GM12878 (cell line): ENCODE results near the gene FAM222A. TPM values are rescaled to one million over a fixed set of nuclear protein-coding genes. Genes with fewer than 3 reads are reported as not detected.

Experiments used
- ATAC-seq: fragments of 200-7000 bp; cut with Tn5 transposase; 3 replicates; pipeline ENCODE4 v1.9.1; 2020; ENCODE audit warnings: mild to moderate bottlenecking, moderate library complexity
- BruUV-seq: library from RNA; stranded (reverse); fragments of 400-500 nt; replicated peaks from 2 replicates; lab custom pipeline; 2021; lab: Mats Ljungman, UMichigan
- CTCF ChIA-PET: fragments of 300-600 bp; sonication (Branson Sonifier 250); formaldehyde crosslinking; extraction: SDS; loops from one replicate; lab custom pipeline; 2021; ENCODE audit warnings: inconsistent platforms; lab: Yijun Ruan, JAX
- POLR2A ChIA-PET: fragments of 350-600 bp; formaldehyde crosslinking; extraction: SDS; loops from one replicate; lab custom pipeline; 2021; ENCODE audit warnings: inconsistent platforms; lab: Charles Lee
- RAD21 ChIA-PET: fragments of 300-600 bp; sonication (Branson Sonifier 250); formaldehyde crosslinking; loops from one replicate; lab custom pipeline; 2023; ENCODE audit warnings: antibody characterized with exemption; ENCODE audit not compliant: unreplicated experiment; lab: Charles Lee
- SMC1A ChIA-PET: fragments of 300-600 bp; sonication (Branson Sonifier 250); formaldehyde crosslinking; loops from one replicate; lab custom pipeline; 2023; ENCODE audit not compliant: unreplicated experiment, uncharacterized antibody; lab: Charles Lee
- DNase-seq: peaks from one replicate; pipeline ENCODE4 v3.0.0-alpha.2; 2011; ENCODE audit warnings: low read depth, low spot score
- FAIRE-seq: peaks from 3 replicates; lab custom pipeline; 2011; peaks lifted over from hg19 to GRCh38; lab: Jason Lieb, UNC
- H2AFZ ChIP-seq: 2 replicates; pipeline ENCODE4 v1.6.0; 2011; ENCODE audit warnings: low read depth, low read length, control low read depth; ENCODE audit not compliant: control insufficient read depth
- H3K27ac ChIP-seq: 2 replicates; pipeline ENCODE4 v1.5.1; 2011; ENCODE audit warnings: control low read depth; ENCODE audit not compliant: control insufficient read depth, insufficient read depth
- H3K27me3 ChIP-seq, 2 experiments: replicated peaks in 1 of 2; 2 replicates each; pipeline versions ENCODE4 v1.6.0 to v1.6.1; 2011; ENCODE audit warnings: low read length in 1 of 2; ENCODE audit not compliant: control insufficient read depth in 2 of 2, insufficient read depth in 2 of 2
- H3K36me3 ChIP-seq, 2 experiments: 2 replicates each; pipeline ENCODE4 v1.5.1; 2011; ENCODE audit warnings: low read length in 1 of 2; ENCODE audit not compliant: control insufficient read depth in 2 of 2, insufficient read depth in 2 of 2
- H3K4me1 ChIP-seq: 2 replicates; pipeline ENCODE4 v1.6.1; 2011; ENCODE audit warnings: mild to moderate bottlenecking, low read length, moderate library complexity, mixed read lengths; ENCODE audit not compliant: control insufficient read depth, insufficient read depth
- H3K4me2 ChIP-seq: 2 replicates; pipeline ENCODE4 v1.6.0; 2011; ENCODE audit warnings: control low read depth; ENCODE audit not compliant: control insufficient read depth, insufficient read depth
- H3K4me3 ChIP-seq: fragments of 200-600 bp; sonication (generic); 2 replicates; pipeline ENCODE4 v1.5.1; 2016
- H3K79me2 ChIP-seq: 2 replicates; pipeline ENCODE4 v1.6.0; 2011; ENCODE audit warnings: low read length; ENCODE audit not compliant: control insufficient read depth, insufficient read depth
- H3K9ac ChIP-seq: 2 replicates; pipeline ENCODE4 v1.8.0; 2011; ENCODE audit warnings: low read length, control low read depth, mixed read lengths; ENCODE audit not compliant: control insufficient read depth, insufficient read depth
- H3K9me3 ChIP-seq: replicated peaks from 3 replicates; pipeline ENCODE4 v1.5.1; 2011; ENCODE audit warnings: mild to moderate bottlenecking, low read length; ENCODE audit not compliant: control insufficient read depth, insufficient read depth
- H4K20me1 ChIP-seq: 2 replicates; pipeline ENCODE4 v1.6.0; 2011; ENCODE audit not compliant: control insufficient read depth, insufficient read depth
- BRCA1 ChIP-seq: IDR thresholded peaks from 2 replicates; pipeline ENCODE4 v1.6.1; 2011; ENCODE audit warnings: low read depth, low read length, improper control_type of control experiment
- CBX5 ChIP-seq: sonication (generic); IDR thresholded peaks from 2 replicates; pipeline ENCODE4 v1.6.1; 2016; ENCODE audit warnings: low read depth, moderate library complexity, mild to moderate bottlenecking, inconsistent platforms
- CHD2 ChIP-seq: IDR thresholded peaks from 2 replicates; pipeline ENCODE4 v1.6.1; 2011; ENCODE audit warnings: low read depth, low read length, improper control_type of control experiment, borderline replicate concordance
- CREB1 ChIP-seq: IDR thresholded peaks from 2 replicates; pipeline ENCODE4 v1.6.1; 2012; ENCODE audit warnings: low read depth, mild to moderate bottlenecking, inconsistent platforms
- E4F1 ChIP-seq: fragments of 450-650 bp; IDR thresholded peaks from 2 replicates; pipeline ENCODE4 v1.6.1; 2018; ENCODE audit warnings: borderline replicate concordance, mild to moderate bottlenecking; ENCODE audit not compliant: partially characterized antibody
- ESRRA ChIP-seq: IDR thresholded peaks from 2 replicates; pipeline ENCODE4 v1.6.1; 2012; ENCODE audit warnings: mild to moderate bottlenecking, low read length, improper control_type of control experiment
- FOXM1 ChIP-seq: IDR thresholded peaks from 2 replicates; pipeline ENCODE4 v1.6.1; 2012; ENCODE audit warnings: low read depth, mild to moderate bottlenecking, inconsistent platforms, low read length, moderate library complexity
- KLF5 ChIP-seq: fragments of 450-650 bp; IDR thresholded peaks from 2 replicates; pipeline ENCODE4 v1.6.1; 2014; ENCODE audit warnings: mild to moderate bottlenecking; ENCODE audit not compliant: partially characterized antibody
- NFIC ChIP-seq: IDR thresholded peaks from 2 replicates; pipeline ENCODE4 v1.6.1; 2012; ENCODE audit warnings: low read depth, mild to moderate bottlenecking, inconsistent platforms, low read length, moderate library complexity
- SMAD1 ChIP-seq: fragments of 450-650 bp; IDR thresholded peaks from 2 replicates; pipeline ENCODE4 v1.6.1; 2018; ENCODE audit warnings: mild to moderate bottlenecking, low read depth; ENCODE audit not compliant: partially characterized antibody
- SMARCA5 ChIP-seq: fragments of 450-650 bp; IDR thresholded peaks from 2 replicates; pipeline ENCODE4 v1.6.1; 2017; ENCODE audit warnings: mild to moderate bottlenecking
- SUPT20H ChIP-seq: IDR thresholded peaks from 2 replicates; pipeline ENCODE4 v1.6.1; 2011; ENCODE audit warnings: low read depth, mild to moderate bottlenecking, low read length, moderate library complexity, borderline replicate concordance; ENCODE audit not compliant: control insufficient read depth
- YBX1 ChIP-seq: fragments of 450-650 bp; IDR thresholded peaks from 2 replicates; pipeline ENCODE4 v1.6.1; 2016; ENCODE audit warnings: antibody characterized with exemption
- ZNF207 ChIP-seq: fragments of 450-650 bp; IDR thresholded peaks from 2 replicates; pipeline ENCODE4 v1.6.1; 2014; ENCODE audit warnings: antibody characterized with exemption, mild to moderate bottlenecking, borderline replicate concordance
- WGBS: methylation state at CpG from one replicate; pipeline ENCODE4 v1.1.6; 2016; ENCODE audit warnings: low lambda C conversion rate; ENCODE audit not compliant: insufficient replicate concordance, insufficient coverage; ENCODE audit errors: missing lambda C conversion rate; 5-methylcytosine and 5-hydroxymethylcytosine counted together
- in situ Hi-C: fragments of 300-500 bp; cut with MboI; formaldehyde crosslinking; loops from 9 replicates; pipeline ENCODE4 v1.14.3; 2018; ENCODE audit warnings: mixed read lengths
- intact Hi-C: fragments of 100-400 bp; cut with micrococcal nuclease; formaldehyde crosslinking; loops from one replicate; pipeline ENCODE4 v1.14.2; 2022; ENCODE audit not compliant: unreplicated experiment
- polyA plus RNA-seq, 11 experiments: library from polyadenylated mRNA; depleted of rRNA in 4 of 11; unstranded in 6 of 11; stranded (reverse) in 5 of 11; fragments of >200 nt; fragmentation: Nextera tagmentation in 4 of 11; fragmentation: Illumina TruSeq in 1 of 11; extraction: Ambion mirVana in 4 of 11; extraction: Trizol in 1 of 11; gene quantifications; 1 replicate in 1 of 11; 2 replicates in 10 of 11; pipeline versions ENCODE4 v1.2.1 to v1.2.3, GENCODE V29; 2011 to 2016; ENCODE audit warnings: inconsistent platforms in 2 of 11, missing spikeins in 2 of 11, low read depth in 1 of 11
- total RNA-seq, 4 experiments: library from RNA; depleted of rRNA in 3 of 4; stranded (reverse); fragments of >200 nt in 3 of 4; fragmentation: Illumina TruSeq in 1 of 4; extraction: Trizol in 1 of 4; gene quantifications; 2 replicates each; pipeline versions ENCODE4 v1.2.1 to v1.2.3, GENCODE V29; 2013 to 2021
- TF ChIP-seq, protein P1 (sequence below): IDR thresholded peaks from 2 replicates; pipeline ENCODE4 v1.6.1; 2011; ENCODE audit warnings: mild to moderate bottlenecking, low read depth, low read length, moderate library complexity; ENCODE audit not compliant: insufficient replicate concordance
- TF ChIP-seq, protein P2 (sequence below): fragments of 450-650 bp; formaldehyde crosslinking; IDR thresholded peaks from 2 replicates; pipeline ENCODE4 v1.5.0; 2022; ENCODE audit warnings: mild to moderate bottlenecking, missing genetic modification characterization

FAM222A gene
- total and polyA plus RNA-seq, 10 of the 15 experiments (the other 5 are each of a cell fraction or from before 2014, with no cell fraction given): 0.04 to 0.49 (median 0.14) TPM; not detected in 3

DNA sequence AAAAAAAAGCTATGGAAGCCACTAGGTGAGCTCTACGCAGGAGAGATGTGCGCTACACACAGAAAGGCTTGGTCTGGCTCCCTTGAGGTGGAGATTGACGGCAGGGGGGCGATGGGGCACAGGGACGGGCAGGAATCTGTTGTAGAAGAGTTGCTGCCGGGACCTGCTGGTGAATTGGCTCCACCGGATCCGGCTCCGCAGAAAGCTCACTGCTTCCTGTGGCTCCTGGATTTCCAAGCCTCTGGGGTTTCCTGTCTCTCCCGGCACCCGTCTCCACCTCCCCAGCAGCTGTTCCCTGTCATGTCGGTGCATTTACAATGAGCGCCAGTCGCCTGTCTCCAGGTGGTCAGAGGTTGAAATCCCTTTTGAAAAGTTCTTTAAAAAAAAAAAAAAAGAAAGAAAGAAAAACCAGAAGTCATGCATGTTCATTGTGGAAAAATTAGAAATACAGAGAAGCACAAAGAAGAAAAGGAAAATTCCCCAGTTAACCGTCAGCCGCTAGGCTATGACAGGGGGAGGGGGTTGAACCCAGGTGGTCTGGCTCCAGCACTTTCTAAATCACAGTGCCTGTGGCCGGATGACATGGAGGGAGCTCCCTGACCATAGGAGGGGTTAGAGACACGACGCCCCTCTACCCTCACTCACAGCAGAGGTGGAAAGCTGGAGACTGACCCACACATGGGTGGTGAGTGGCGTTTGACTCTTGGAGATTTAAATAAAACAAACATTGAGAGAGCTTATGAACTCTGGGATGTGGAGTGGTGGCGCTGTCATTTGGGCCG, 20.8 kb downstream of the FAM222A start:
- no TSS peak for BruUV-seq
- Histone ChIP-seq H2AFZ (no peak overlapping the region), H3K4me3 (no peak overlapping the region), H3K27me3 (no peaks in the 10 kb centered on the region; a peak in 2 of 4 replicates), H3K9ac (no peak overlapping the region), H3K36me3 (no peaks in the 10 kb centered on the region), H3K9me3 (no peaks in the 10 kb centered on the region), H3K4me2 (no peak overlapping the region), H4K20me1 (no peaks in the 10 kb centered on the region), H3K79me2 (no peaks in the 10 kb centered on the region), H3K4me1 (no peaks in the 10 kb centered on the region), H3K27ac (no peak overlapping the region)
- ATAC-seq: no peak
- no peak for DNase-seq
- in situ Hi-C loops: no loop called here
- SMC1A ChIA-PET: no interaction called here
- no peak for FAIRE-seq
- WGBS: 17% methylated on average over 22 of the region's 22 CpGs
- intact Hi-C loops: no loop called here
- RAD21 ChIA-PET: no interaction called here
- POLR2A ChIA-PET: no interaction called here
- CTCF ChIA-PET: interaction anchor here (0.6 kb wide), 1 partner anchor 963 kb away, joined by 3 read pairs; no protein-coding TSS in a partner anchor
- no peak for TF ChIP-seq CHD2
- no peak for TF ChIP-seq CREB1
- no peak for TF ChIP-seq BRCA1
- no peak for TF ChIP-seq FOXM1
- no peak for TF ChIP-seq E4F1
- no peak for TF ChIP-seq SMAD1
- no peak for TF ChIP-seq ESRRA
- TF ChIP-seq, protein P1, sequence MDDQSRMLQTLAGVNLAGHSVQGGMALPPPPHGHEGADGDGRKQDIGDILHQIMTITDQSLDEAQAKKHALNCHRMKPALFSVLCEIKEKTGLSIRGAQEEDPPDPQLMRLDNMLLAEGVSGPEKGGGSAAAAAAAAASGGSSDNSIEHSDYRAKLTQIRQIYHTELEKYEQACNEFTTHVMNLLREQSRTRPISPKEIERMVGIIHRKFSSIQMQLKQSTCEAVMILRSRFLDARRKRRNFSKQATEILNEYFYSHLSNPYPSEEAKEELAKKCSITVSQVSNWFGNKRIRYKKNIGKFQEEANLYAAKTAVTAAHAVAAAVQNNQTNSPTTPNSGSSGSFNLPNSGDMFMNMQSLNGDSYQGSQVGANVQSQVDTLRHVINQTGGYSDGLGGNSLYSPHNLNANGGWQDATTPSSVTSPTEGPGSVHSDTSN: no peak
- TF ChIP-seq KLF5: no peak
- TF ChIP-seq SMARCA5: no peak
- TF ChIP-seq, protein P2, sequence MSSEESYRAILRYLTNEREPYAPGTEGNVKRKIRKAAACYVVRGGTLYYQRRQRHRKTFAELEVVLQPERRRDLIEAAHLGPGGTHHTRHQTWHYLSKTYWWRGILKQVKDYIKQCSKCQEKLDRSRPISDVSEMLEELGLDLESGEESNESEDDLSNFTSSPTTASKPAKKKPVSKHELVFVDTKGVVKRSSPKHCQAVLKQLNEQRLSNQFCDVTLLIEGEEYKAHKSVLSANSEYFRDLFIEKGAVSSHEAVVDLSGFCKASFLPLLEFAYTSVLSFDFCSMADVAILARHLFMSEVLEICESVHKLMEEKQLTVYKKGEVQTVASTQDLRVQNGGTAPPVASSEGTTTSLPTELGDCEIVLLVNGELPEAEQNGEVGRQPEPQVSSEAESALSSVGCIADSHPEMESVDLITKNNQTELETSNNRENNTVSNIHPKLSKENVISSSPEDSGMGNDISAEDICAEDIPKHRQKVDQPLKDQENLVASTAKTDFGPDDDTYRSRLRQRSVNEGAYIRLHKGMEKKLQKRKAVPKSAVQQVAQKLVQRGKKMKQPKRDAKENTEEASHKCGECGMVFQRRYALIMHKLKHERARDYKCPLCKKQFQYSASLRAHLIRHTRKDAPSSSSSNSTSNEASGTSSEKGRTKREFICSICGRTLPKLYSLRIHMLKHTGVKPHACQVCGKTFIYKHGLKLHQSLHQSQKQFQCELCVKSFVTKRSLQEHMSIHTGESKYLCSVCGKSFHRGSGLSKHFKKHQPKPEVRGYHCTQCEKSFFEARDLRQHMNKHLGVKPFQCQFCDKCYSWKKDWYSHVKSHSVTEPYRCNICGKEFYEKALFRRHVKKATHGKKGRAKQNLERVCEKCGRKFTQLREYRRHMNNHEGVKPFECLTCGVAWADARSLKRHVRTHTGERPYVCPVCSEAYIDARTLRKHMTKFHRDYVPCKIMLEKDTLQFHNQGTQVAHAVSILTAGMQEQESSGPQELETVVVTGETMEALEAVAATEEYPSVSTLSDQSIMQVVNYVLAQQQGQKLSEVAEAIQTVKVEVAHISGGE (CRISPR knock-in tag): no peak
- no peak for TF ChIP-seq YBX1
- no peak for TF ChIP-seq ZNF207
- TF ChIP-seq NFIC: no peak
- TF ChIP-seq CBX5: no peak
- no peak for TF ChIP-seq SUPT20H
